GM23338 (cell line): ENCODE measurements around the gene SNX9. TPM values are rescaled to one million over a fixed set of nuclear protein-coding genes. Genes with fewer than 3 reads are reported as not detected.

Experiments
- ATAC-seq: fragments of 200-7000 bp; cut with Tn5 transposase; 3 replicates; pipeline ENCODE4 v1.9.1; 2020
- DNase-seq: peaks from one replicate; pipeline ENCODE4 v3.0.0-alpha.2; 2015; ENCODE audit warnings: low spot score
- H2AFZ ChIP-seq: fragments of 200-600 bp; sonication (generic); 2 replicates; pipeline ENCODE4 v1.8.0; 2016; ENCODE audit warnings: antibody characterized with exemption, mild to moderate bottlenecking, moderate library complexity
- H3F3A ChIP-seq: fragments of 200-600 bp; sonication (generic); replicated peaks from 2 replicates; pipeline ENCODE4 v1.8.0; 2017; ENCODE audit warnings: antibody characterized with exemption, mixed run types, low read depth
- H3K27ac ChIP-seq: fragments of 200-600 bp; sonication (generic); 2 replicates; pipeline ENCODE4 v1.6.1; 2016; ENCODE audit warnings: low read depth
- H3K27me3 ChIP-seq: fragments of 200-600 bp; sonication (generic); 2 replicates; pipeline ENCODE4 v1.8.0; 2016; ENCODE audit warnings: mild to moderate bottlenecking, mixed run types, moderate library complexity; ENCODE audit not compliant: insufficient read depth
- H3K36me3 ChIP-seq: fragments of 200-600 bp; sonication (generic); 2 replicates; pipeline ENCODE4 v1.8.0; 2016; ENCODE audit warnings: mild to moderate bottlenecking; ENCODE audit not compliant: insufficient read depth
- H3K4me1 ChIP-seq: fragments of 200-600 bp; sonication (generic); 2 replicates; pipeline ENCODE4 v1.8.0; 2016; ENCODE audit warnings: mild to moderate bottlenecking, moderate library complexity; ENCODE audit not compliant: insufficient read depth
- H3K4me2 ChIP-seq: fragments of 200-600 bp; sonication (generic); 2 replicates; pipeline ENCODE4 v1.7.1; 2017; ENCODE audit warnings: mixed run types
- H3K4me3 ChIP-seq: fragments of 200-600 bp; sonication (generic); 2 replicates; pipeline ENCODE4 v1.6.1; 2016; ENCODE audit warnings: mixed run types
- H3K79me2 ChIP-seq: fragments of 200-600 bp; sonication (generic); replicated peaks from 2 replicates; pipeline ENCODE4 v1.8.0; 2017; ENCODE audit warnings: mild to moderate bottlenecking; ENCODE audit not compliant: insufficient read depth
- H3K9me2 ChIP-seq: fragments of 200-600 bp; sonication (generic); 2 replicates; pipeline ENCODE4 v1.8.0; 2017; ENCODE audit not compliant: insufficient read depth
- H4K20me1 ChIP-seq: fragments of 200-600 bp; sonication (generic); replicated peaks from 2 replicates; pipeline ENCODE4 v1.8.0; 2017; ENCODE audit warnings: mild to moderate bottlenecking; ENCODE audit not compliant: insufficient read depth
- H3K27ac Mint-ChIP-seq: 2 replicates; pipeline ENCODE4 v1.8.0; 2020; ENCODE audit warnings: inconsistent platforms, mild to moderate bottlenecking, moderate library complexity, mixed read lengths
- H3K27me3 Mint-ChIP-seq: 3 replicates; pipeline ENCODE4 v1.8.0; 2022; ENCODE audit warnings: low read depth, mild to moderate bottlenecking, moderate library complexity, mixed read lengths, inconsistent platforms; ENCODE audit not compliant: insufficient read depth, poor library complexity
- H3K36me3 Mint-ChIP-seq: 3 replicates; pipeline ENCODE4 v1.8.0; 2021; ENCODE audit warnings: low read depth, mild to moderate bottlenecking, inconsistent platforms, moderate library complexity, mixed read lengths
- H3K4me1 Mint-ChIP-seq: 3 replicates; pipeline ENCODE4 v1.8.0; 2020; ENCODE audit warnings: mild to moderate bottlenecking, inconsistent platforms, mixed read lengths
- H3K4me3 Mint-ChIP-seq: 3 replicates; pipeline ENCODE4 v1.8.0; 2021; ENCODE audit warnings: moderate library complexity, mild to moderate bottlenecking, inconsistent platforms, mixed read lengths
- H3K9me3 Mint-ChIP-seq: 3 replicates; pipeline ENCODE4 v1.8.0; 2020; ENCODE audit warnings: moderate library complexity, mild to moderate bottlenecking, inconsistent platforms, mixed read lengths
- CREB1 ChIP-seq: fragments of 250-450 bp; sonication (Bioruptor Pico); IDR thresholded peaks from 2 replicates; pipeline ENCODE4 v1.5.0; 2020; ENCODE audit warnings: low read depth, mild to moderate bottlenecking, moderate library complexity
- EZH2 ChIP-seq: fragments of 200-600 bp; sonication (generic); IDR thresholded peaks from one replicate; pipeline ENCODE4 v1.8.0; 2017; ENCODE audit warnings: antibody characterized with exemption, mild to moderate bottlenecking, low read depth; ENCODE audit not compliant: unreplicated experiment
- EZH2phosphoT487 ChIP-seq: fragments of 200-600 bp; sonication (generic); IDR thresholded peaks from one replicate; pipeline ENCODE4 v1.8.1; 2018; ENCODE audit warnings: antibody characterized with exemption; ENCODE audit not compliant: unreplicated experiment
- JUNB ChIP-seq: IDR thresholded peaks from one replicate; pipeline ENCODE4 v1.6.1; 2016; ENCODE audit warnings: antibody characterized with exemption; ENCODE audit not compliant: unreplicated experiment
- NANOG ChIP-seq: IDR thresholded peaks from 2 replicates; pipeline ENCODE4 v1.6.1; 2016; ENCODE audit warnings: antibody characterized with exemption, borderline replicate concordance
- POLR2AphosphoS5 ChIP-seq: IDR thresholded peaks from 2 replicates; pipeline ENCODE4 v1.6.1; 2016; ENCODE audit warnings: antibody characterized with exemption, low read depth
- STAT1 ChIP-seq: IDR thresholded peaks from one replicate; pipeline ENCODE4 v1.6.1; 2016; ENCODE audit warnings: antibody characterized with exemption; ENCODE audit not compliant: unreplicated experiment
- ZNF114 ChIP-seq: fragments of 250-450 bp; sonication (Bioruptor Pico); IDR thresholded peaks from 2 replicates; pipeline ENCODE4 v1.5.0; 2020; ENCODE audit warnings: mild to moderate bottlenecking, moderate library complexity
- ZNF331 ChIP-seq: fragments of 250-450 bp; sonication (Bioruptor Pico); IDR thresholded peaks from 2 replicates; pipeline ENCODE4 v1.5.0; 2020; ENCODE audit warnings: low read depth, mild to moderate bottlenecking, moderate library complexity
- polyA plus RNA-seq: library from polyadenylated mRNA; unstranded; fragments of >200 nt; fragmentation: Nextera tagmentation; extraction: Ambion mirVana; gene quantifications from 2 replicates; pipeline ENCODE4 v1.2.1, GENCODE V29; 2016
- total RNA-seq: library from RNA; depleted of rRNA; stranded (reverse); fragments of >200 nt; shearing (Covaris generic); gene quantifications from 2 replicates; pipeline ENCODE4 v1.2.3, GENCODE V29; 2014
- TF ChIP-seq, protein P1 (sequence below): IDR thresholded peaks from one replicate; pipeline ENCODE4 v1.6.1; 2018; ENCODE audit warnings: antibody characterized with exemption; ENCODE audit not compliant: unreplicated experiment
- TF ChIP-seq, protein P2 (sequence below): IDR thresholded peaks from 2 replicates; pipeline ENCODE4 v1.6.1; 2016; ENCODE audit warnings: antibody characterized with exemption
- TF ChIP-seq, protein P3 (sequence below), 2 experiments: fragments of 200-600 bp in 1 of 2; sonication (generic) in 1 of 2; conservative IDR thresholded peaks; 2 replicates each; pipeline versions ENCODE4 v1.5.1 to v1.6.1; 2016 to 2017; ENCODE audit warnings: antibody characterized with exemption in 2 of 2, low read depth in 2 of 2, mild to moderate bottlenecking in 2 of 2, moderate library complexity in 1 of 2
- TF ChIP-seq, protein P4 (sequence below): fragments of 250-450 bp; sonication (Bioruptor Pico); IDR thresholded peaks from 2 replicates; pipeline ENCODE4 v1.5.0; 2020; ENCODE audit warnings: mild to moderate bottlenecking, moderate library complexity

Gene SNX9
- total and polyA plus RNA-seq, 2 experiments from 2014 or later = 18.4 to 23.3 TPM

DNA sequence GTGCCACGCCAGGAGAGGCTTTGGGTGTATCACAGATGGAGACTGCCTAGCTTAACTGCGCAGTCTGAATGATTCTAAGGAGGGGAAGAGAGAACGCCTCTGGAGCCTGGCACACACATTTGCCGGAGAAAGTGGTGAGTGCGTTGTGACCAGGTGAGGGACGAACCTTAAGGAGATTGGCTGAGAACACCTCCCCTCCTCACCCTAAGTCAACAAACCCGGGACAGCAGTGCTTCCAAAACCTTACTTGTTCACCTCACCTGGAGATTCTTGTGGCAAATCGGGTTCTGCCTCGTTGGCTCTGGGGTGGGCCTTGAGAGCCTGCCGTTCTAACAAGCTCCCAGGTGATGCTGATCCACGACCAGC, 168.0 kb downstream of the SNX9 start:
- peaks cover 47% of the 10 kb centered on the region for H3K4me1 Mint-ChIP-seq
- H3K4me2 ChIP-seq = no peak overlapping the region
- H3K4me3 ChIP-seq = no peak overlapping the region
- no peak overlapping the region for H2AFZ ChIP-seq
- peaks cover 56% of the 10 kb centered on the region for H3K79me2 ChIP-seq
- H3K27me3 ChIP-seq = no peaks in the 10 kb centered on the region
- H3K27ac Mint-ChIP-seq = no peak overlapping the region
- no peaks in the 10 kb centered on the region for H3K36me3 ChIP-seq
- ATAC-seq = no peak
- H3K9me2 ChIP-seq = no peaks in the 10 kb centered on the region
- TF ChIP-seq EZH2phosphoT487 (no peak), ZNF114 (CRISPR knock-in tag) (no peak), NANOG (no peak), EZH2 (no peak), CREB1 (CRISPR knock-in tag) (no peak), ZNF331 (CRISPR knock-in tag) (no peak), JUNB (no peak), POLR2AphosphoS5 (no peak), STAT1 (no peak)
- TF ChIP-seq, protein P1, sequence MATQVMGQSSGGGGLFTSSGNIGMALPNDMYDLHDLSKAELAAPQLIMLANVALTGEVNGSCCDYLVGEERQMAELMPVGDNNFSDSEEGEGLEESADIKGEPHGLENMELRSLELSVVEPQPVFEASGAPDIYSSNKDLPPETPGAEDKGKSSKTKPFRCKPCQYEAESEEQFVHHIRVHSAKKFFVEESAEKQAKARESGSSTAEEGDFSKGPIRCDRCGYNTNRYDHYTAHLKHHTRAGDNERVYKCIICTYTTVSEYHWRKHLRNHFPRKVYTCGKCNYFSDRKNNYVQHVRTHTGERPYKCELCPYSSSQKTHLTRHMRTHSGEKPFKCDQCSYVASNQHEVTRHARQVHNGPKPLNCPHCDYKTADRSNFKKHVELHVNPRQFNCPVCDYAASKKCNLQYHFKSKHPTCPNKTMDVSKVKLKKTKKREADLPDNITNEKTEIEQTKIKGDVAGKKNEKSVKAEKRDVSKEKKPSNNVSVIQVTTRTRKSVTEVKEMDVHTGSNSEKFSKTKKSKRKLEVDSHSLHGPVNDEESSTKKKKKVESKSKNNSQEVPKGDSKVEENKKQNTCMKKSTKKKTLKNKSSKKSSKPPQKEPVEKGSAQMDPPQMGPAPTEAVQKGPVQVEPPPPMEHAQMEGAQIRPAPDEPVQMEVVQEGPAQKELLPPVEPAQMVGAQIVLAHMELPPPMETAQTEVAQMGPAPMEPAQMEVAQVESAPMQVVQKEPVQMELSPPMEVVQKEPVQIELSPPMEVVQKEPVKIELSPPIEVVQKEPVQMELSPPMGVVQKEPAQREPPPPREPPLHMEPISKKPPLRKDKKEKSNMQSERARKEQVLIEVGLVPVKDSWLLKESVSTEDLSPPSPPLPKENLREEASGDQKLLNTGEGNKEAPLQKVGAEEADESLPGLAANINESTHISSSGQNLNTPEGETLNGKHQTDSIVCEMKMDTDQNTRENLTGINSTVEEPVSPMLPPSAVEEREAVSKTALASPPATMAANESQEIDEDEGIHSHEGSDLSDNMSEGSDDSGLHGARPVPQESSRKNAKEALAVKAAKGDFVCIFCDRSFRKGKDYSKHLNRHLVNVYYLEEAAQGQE = no peak
- TF ChIP-seq, protein P2, sequence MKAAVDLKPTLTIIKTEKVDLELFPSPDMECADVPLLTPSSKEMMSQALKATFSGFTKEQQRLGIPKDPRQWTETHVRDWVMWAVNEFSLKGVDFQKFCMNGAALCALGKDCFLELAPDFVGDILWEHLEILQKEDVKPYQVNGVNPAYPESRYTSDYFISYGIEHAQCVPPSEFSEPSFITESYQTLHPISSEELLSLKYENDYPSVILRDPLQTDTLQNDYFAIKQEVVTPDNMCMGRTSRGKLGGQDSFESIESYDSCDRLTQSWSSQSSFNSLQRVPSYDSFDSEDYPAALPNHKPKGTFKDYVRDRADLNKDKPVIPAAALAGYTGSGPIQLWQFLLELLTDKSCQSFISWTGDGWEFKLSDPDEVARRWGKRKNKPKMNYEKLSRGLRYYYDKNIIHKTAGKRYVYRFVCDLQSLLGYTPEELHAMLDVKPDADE = no peak
- TF ChIP-seq, protein P3, sequence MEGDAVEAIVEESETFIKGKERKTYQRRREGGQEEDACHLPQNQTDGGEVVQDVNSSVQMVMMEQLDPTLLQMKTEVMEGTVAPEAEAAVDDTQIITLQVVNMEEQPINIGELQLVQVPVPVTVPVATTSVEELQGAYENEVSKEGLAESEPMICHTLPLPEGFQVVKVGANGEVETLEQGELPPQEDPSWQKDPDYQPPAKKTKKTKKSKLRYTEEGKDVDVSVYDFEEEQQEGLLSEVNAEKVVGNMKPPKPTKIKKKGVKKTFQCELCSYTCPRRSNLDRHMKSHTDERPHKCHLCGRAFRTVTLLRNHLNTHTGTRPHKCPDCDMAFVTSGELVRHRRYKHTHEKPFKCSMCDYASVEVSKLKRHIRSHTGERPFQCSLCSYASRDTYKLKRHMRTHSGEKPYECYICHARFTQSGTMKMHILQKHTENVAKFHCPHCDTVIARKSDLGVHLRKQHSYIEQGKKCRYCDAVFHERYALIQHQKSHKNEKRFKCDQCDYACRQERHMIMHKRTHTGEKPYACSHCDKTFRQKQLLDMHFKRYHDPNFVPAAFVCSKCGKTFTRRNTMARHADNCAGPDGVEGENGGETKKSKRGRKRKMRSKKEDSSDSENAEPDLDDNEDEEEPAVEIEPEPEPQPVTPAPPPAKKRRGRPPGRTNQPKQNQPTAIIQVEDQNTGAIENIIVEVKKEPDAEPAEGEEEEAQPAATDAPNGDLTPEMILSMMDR (conservative IDR thresholded peaks at IDR 0.05; ENCODE audit: low read depth in 2 of 2) = no peak
- TF ChIP-seq, protein P4, sequence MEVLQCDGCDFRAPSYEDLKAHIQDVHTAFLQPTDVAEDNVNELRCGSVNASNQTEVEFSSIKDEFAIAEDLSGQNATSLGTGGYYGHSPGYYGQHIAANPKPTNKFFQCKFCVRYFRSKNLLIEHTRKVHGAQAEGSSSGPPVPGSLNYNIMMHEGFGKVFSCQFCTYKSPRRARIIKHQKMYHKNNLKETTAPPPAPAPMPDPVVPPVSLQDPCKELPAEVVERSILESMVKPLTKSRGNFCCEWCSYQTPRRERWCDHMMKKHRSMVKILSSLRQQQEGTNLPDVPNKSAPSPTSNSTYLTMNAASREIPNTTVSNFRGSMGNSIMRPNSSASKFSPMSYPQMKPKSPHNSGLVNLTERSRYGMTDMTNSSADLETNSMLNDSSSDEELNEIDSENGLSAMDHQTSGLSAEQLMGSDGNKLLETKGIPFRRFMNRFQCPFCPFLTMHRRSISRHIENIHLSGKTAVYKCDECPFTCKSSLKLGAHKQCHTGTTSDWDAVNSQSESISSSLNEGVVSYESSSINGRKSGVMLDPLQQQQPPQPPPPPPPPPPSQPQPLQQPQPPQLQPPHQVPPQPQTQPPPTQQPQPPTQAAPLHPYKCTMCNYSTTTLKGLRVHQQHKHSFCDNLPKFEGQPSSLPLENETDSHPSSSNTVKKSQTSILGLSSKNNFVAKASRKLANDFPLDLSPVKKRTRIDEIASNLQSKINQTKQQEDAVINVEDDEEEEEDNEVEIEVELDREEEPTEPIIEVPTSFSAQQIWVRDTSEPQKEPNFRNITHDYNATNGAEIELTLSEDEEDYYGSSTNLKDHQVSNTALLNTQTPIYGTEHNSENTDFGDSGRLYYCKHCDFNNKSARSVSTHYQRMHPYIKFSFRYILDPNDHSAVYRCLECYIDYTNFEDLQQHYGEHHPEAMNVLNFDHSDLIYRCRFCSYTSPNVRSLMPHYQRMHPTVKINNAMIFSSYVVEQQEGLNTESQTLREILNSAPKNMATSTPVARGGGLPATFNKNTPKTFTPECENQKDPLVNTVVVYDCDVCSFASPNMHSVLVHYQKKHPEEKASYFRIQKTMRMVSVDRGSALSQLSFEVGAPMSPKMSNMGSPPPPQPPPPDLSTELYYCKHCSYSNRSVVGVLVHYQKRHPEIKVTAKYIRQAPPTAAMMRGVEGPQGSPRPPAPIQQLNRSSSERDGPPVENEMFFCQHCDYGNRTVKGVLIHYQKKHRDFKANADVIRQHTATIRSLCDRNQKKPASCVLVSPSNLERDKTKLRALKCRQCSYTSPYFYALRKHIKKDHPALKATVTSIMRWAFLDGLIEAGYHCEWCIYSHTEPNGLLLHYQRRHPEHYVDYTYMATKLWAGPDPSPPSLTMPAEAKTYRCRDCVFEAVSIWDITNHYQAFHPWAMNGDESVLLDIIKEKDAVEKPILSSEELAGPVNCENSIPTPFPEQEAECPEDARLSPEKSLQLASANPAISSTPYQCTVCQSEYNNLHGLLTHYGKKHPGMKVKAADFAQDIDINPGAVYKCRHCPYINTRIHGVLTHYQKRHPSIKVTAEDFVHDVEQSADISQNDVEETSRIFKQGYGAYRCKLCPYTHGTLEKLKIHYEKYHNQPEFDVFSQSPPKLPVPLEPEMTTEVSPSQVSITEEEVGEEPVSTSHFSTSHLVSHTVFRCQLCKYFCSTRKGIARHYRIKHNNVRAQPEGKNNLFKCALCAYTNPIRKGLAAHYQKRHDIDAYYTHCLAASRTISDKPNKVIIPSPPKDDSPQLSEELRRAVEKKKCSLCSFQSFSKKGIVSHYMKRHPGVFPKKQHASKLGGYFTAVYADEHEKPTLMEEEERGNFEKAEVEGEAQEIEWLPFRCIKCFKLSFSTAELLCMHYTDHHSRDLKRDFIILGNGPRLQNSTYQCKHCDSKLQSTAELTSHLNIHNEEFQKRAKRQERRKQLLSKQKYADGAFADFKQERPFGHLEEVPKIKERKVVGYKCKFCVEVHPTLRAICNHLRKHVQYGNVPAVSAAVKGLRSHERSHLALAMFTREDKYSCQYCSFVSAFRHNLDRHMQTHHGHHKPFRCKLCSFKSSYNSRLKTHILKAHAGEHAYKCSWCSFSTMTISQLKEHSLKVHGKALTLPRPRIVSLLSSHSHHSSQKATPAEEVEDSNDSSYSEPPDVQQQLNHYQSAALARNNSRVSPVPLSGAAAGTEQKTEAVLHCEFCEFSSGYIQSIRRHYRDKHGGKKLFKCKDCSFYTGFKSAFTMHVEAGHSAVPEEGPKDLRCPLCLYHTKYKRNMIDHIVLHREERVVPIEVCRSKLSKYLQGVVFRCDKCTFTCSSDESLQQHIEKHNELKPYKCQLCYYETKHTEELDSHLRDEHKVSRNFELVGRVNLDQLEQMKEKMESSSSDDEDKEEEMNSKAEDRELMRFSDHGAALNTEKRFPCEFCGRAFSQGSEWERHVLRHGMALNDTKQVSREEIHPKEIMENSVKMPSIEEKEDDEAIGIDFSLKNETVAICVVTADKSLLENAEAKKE (CRISPR knock-in tag) = no peak
- H3K36me3 Mint-ChIP-seq = no peaks in the 10 kb centered on the region; the same call in 2 of the 3 replicates
- H3K27ac ChIP-seq = no peak overlapping the region
- peaks cover 7% of the 10 kb centered on the region for H3K27me3 Mint-ChIP-seq
- H3F3A ChIP-seq = 0 out of 2 replicates have a peak, but pooled peaks cover 6% of the 10 kb centered on the region
- H4K20me1 ChIP-seq = no peaks in the 10 kb centered on the region; the same call in 1 of the 2 replicates
- no peak overlapping the region for H3K4me3 Mint-ChIP-seq
- peaks cover 2% of the 10 kb centered on the region; the same call in 2 of the 3 replicates for H3K9me3 Mint-ChIP-seq
- no peak for DNase-seq
- peaks cover 6% of the 10 kb centered on the region for H3K4me1 ChIP-seq
